HepG2 (cell line): ENCODE measurements around the gene KDM5A. TPM values are rescaled to one million over a fixed set of nuclear protein-coding genes. Genes with fewer than 3 reads are reported as not detected.
A peak's percentile ranks its signal among the peaks of the same experiment; 100 is the strongest.

Source experiments
- BCL6 ChIP-seq: IDR thresholded peaks from 2 replicates; pipeline ENCODE4 v1.6.1; 2016; ENCODE audit warnings: missing genetic modification reagents, missing compliant biosample characterization
- CAMTA2 ChIP-seq: sonication (generic); formaldehyde crosslinking; IDR thresholded peaks from 2 replicates; pipeline ENCODE4 v1.4.0; 2020; ENCODE audit warnings: mild to moderate bottlenecking, missing genetic modification reagents, borderline replicate concordance
- DMAP1 ChIP-seq: IDR thresholded peaks from 2 replicates; pipeline ENCODE4 v1.6.1; 2016
- DNMT1 ChIP-seq: sonication (generic); formaldehyde crosslinking; IDR thresholded peaks from 2 replicates; pipeline ENCODE4 v1.5.1; 2020; ENCODE audit warnings: mild to moderate bottlenecking, missing genetic modification reagents
- DR1 ChIP-seq: sonication (generic); formaldehyde crosslinking; IDR thresholded peaks from 2 replicates; pipeline ENCODE4 v1.8.0; 2021; ENCODE audit warnings: mild to moderate bottlenecking, missing genetic modification reagents, inconsistent platforms
- FOXJ3 ChIP-seq: sonication (generic); formaldehyde crosslinking; IDR thresholded peaks from 2 replicates; pipeline ENCODE4 v1.4.0; 2020; ENCODE audit warnings: missing genetic modification reagents, mild to moderate bottlenecking, borderline replicate concordance
- HNRNPH1 ChIP-seq: fragments of 200-400 bp; formaldehyde crosslinking; optimal IDR thresholded peaks from 2 replicates; pipeline ENCODE3; 2017; ENCODE audit warnings: mild to moderate bottlenecking, low read depth, low read length
- IRF2 ChIP-seq: IDR thresholded peaks from 2 replicates; pipeline ENCODE4 v1.6.1; 2018; ENCODE audit warnings: missing genetic modification reagents, missing compliant biosample characterization
- JDP2 ChIP-seq: sonication (generic); formaldehyde crosslinking; IDR thresholded peaks from 2 replicates; pipeline ENCODE4 v1.8.1; 2022; ENCODE audit warnings: missing genetic modification reagents, borderline replicate concordance
- KDM3A ChIP-seq: IDR thresholded peaks from 2 replicates; pipeline ENCODE4 v1.6.1; 2018; ENCODE audit warnings: low read depth, missing compliant biosample characterization
- KLF6 ChIP-seq: IDR thresholded peaks from 2 replicates; pipeline ENCODE4 v1.8.0; 2016; ENCODE audit warnings: missing biosample characterization, missing genetic modification reagents
- MXD1 ChIP-seq: sonication (generic); formaldehyde crosslinking; IDR thresholded peaks from 2 replicates; pipeline ENCODE4 v1.4.0; 2020; ENCODE audit warnings: mild to moderate bottlenecking, missing genetic modification reagents
- NPAS2 ChIP-seq: sonication (generic); formaldehyde crosslinking; IDR thresholded peaks from 2 replicates; pipeline ENCODE4 v1.8.0; 2022; ENCODE audit warnings: mild to moderate bottlenecking, missing genetic modification reagents, borderline replicate concordance
- NR2F6 ChIP-seq, 2 experiments: IDR thresholded peaks; 2 replicates each; pipeline ENCODE4 v1.6.1; 2016; ENCODE audit warnings: antibody characterized with exemption in 1 of 2, mild to moderate bottlenecking in 1 of 2
- RBM22 ChIP-seq: fragments of 200-400 bp; formaldehyde crosslinking; optimal IDR thresholded peaks from 2 replicates; pipeline ENCODE3; 2017; ENCODE audit warnings: mild to moderate bottlenecking, low read length, moderate library complexity
- SMARCC2 ChIP-seq: fragments of 450-650 bp; IDR thresholded peaks from 2 replicates; pipeline ENCODE4 v1.6.1; 2017; ENCODE audit warnings: antibody characterized with exemption, mild to moderate bottlenecking
- SP4 ChIP-seq: sonication (generic); formaldehyde crosslinking; IDR thresholded peaks from 2 replicates; pipeline ENCODE4 v1.8.1; 2023; ENCODE audit warnings: mild to moderate bottlenecking, missing genetic modification reagents
- TOPORS ChIP-seq: sonication (generic); formaldehyde crosslinking; IDR thresholded peaks from 2 replicates; pipeline ENCODE4 v1.8.0; 2023; ENCODE audit warnings: mild to moderate bottlenecking, missing genetic modification reagents
- ZNF180 ChIP-seq: sonication (generic); formaldehyde crosslinking; IDR thresholded peaks from 2 replicates; pipeline ENCODE4 v1.4.0; 2020; ENCODE audit warnings: low read depth, missing genetic modification reagents, borderline replicate concordance
- ZNF33A ChIP-seq: sonication (generic); formaldehyde crosslinking; IDR thresholded peaks from 2 replicates; pipeline ENCODE4 v1.5.1; 2020; ENCODE audit warnings: missing genetic modification reagents, mild to moderate bottlenecking, moderate library complexity, borderline replicate concordance
- ZNF33B ChIP-seq: sonication (generic); formaldehyde crosslinking; IDR thresholded peaks from 2 replicates; pipeline ENCODE4 v1.5.1; 2020; ENCODE audit warnings: mild to moderate bottlenecking, missing genetic modification reagents
- ZNF362 ChIP-seq: sonication (generic); formaldehyde crosslinking; IDR thresholded peaks from 2 replicates; pipeline ENCODE4 v1.4.0; 2020; ENCODE audit warnings: missing genetic modification reagents, mild to moderate bottlenecking, borderline replicate concordance
- polyA plus RNA-seq, 8 experiments: library from polyadenylated mRNA; depleted of rRNA in 3 of 8; stranded (reverse) in 7 of 8; unstranded in 1 of 8; fragments of >200 nt; fragmentation: Illumina TruSeq in 4 of 8; extraction: Trizol in 4 of 8; gene quantifications; 2 replicates each; pipeline versions ENCODE4 v1.2.1 to v1.2.3, GENCODE V29; 2011 to 2016; ENCODE audit warnings: low read depth in 4 of 8, missing spikeins in 1 of 8, mixed read lengths in 1 of 8; ENCODE audit not compliant: insufficient read depth in 1 of 8
- total RNA-seq, 5 experiments: library from RNA; depleted of rRNA; stranded (reverse); fragments of >200 nt; fragmentation: Illumina TruSeq; extraction: Trizol; gene quantifications; 2 replicates each; pipeline ENCODE4 v1.2.3, GENCODE V29; 2016; ENCODE audit warnings: low read depth in 1 of 5
- TF ChIP-seq, protein P1 (sequence below): sonication (generic); formaldehyde crosslinking; IDR thresholded peaks from 2 replicates; pipeline ENCODE4 v1.4.0; 2020; ENCODE audit warnings: mild to moderate bottlenecking, low read depth, missing genetic modification reagents
- TF ChIP-seq, protein P2 (sequence below): sonication (generic); formaldehyde crosslinking; IDR thresholded peaks from 2 replicates; pipeline ENCODE4 v1.4.0; 2020; ENCODE audit warnings: mild to moderate bottlenecking, missing genetic modification reagents, borderline replicate concordance
- TF ChIP-seq, protein P3 (sequence below): sonication (generic); formaldehyde crosslinking; IDR thresholded peaks from 2 replicates; pipeline ENCODE4 v1.5.1; 2020; ENCODE audit warnings: missing genetic modification reagents, mild to moderate bottlenecking, borderline replicate concordance

Gene KDM5A
- total and polyA plus RNA-seq, 2 of the 13 experiments (the other 11 are each of a cell fraction or from before 2014, with no cell fraction given): 12.0 to 29.2 TPM

- no peak for TF ChIP-seq JDP2 (CRISPR knock-in tag)
- TF ChIP-seq IRF2 (CRISPR knock-in tag): peak; percentile 56
- TF ChIP-seq ZNF33A (CRISPR knock-in tag): no peak
- TF ChIP-seq KDM3A (CRISPR knock-in tag): peak; percentile 62; the same call in 1 of the 2 replicates
- TF ChIP-seq, protein P1, sequence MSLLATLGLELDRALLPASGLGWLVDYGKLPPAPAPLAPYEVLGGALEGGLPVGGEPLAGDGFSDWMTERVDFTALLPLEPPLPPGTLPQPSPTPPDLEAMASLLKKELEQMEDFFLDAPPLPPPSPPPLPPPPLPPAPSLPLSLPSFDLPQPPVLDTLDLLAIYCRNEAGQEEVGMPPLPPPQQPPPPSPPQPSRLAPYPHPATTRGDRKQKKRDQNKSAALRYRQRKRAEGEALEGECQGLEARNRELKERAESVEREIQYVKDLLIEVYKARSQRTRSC (CRISPR knock-in tag): no peak
- TF ChIP-seq CAMTA2 (CRISPR knock-in tag): peak; percentile 86; the same call in 1 of the 2 replicates
- peak; percentile 36; the same call in 1 of the 2 replicates for TF ChIP-seq ZNF33B (CRISPR knock-in tag)
- peak; percentile 88 for TF ChIP-seq SP4 (CRISPR knock-in tag)
- peak; percentile 49; the same call in 1 of the 2 replicates for TF ChIP-seq NR2F6 (IDR thresholded peaks at IDR 0.05)
- TF ChIP-seq NR2F6 (CRISPR knock-in tag; IDR thresholded peaks at IDR 0.05): peak; percentile 59; the same call in 1 of the 2 replicates
- peak; percentile 48; the same call in 1 of the 2 replicates for TF ChIP-seq MXD1
- TF ChIP-seq NPAS2 (CRISPR knock-in tag): no peak
- TF ChIP-seq, protein P2, sequence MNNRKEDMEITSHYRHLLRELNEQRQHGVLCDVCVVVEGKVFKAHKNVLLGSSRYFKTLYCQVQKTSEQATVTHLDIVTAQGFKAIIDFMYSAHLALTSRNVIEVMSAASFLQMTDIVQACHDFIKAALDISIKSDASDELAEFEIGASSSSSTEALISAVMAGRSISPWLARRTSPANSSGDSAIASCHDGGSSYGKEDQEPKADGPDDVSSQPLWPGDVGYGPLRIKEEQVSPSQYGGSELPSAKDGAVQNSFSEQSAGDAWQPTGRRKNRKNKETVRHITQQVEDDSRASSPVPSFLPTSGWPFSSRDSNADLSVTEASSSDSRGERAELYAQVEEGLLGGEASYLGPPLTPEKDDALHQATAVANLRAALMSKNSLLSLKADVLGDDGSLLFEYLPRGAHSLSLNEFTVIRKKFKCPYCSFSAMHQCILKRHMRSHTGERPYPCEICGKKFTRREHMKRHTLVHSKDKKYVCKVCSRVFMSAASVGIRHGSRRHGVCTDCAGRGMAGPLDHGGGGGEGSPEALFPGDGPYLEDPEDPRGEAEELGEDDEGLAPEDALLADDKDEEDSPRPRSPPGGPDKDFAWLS (CRISPR knock-in tag): no peak
- TF ChIP-seq ZNF180: no peak
- TF ChIP-seq, protein P3, sequence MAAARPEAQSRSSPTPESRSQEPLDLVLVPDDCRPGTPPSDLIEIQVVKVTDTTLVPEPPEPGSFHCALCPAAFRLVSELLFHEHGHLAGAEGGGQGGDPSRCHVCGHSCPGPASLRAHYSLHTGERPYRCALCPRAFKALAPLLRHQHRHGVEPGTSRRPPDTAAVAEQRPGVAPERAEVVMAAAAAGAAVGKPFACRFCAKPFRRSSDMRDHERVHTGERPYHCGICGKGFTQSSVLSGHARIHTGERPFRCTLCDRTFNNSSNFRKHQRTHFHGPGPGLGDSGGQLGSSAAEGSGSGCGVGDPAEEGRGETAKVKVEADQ: peak; percentile 43; the same call in 1 of the 2 replicates
- no peak; the same call in 1 of the 2 replicates for TF ChIP-seq KLF6 (CRISPR knock-in tag)
- no peak for TF ChIP-seq RBM22
- peak; percentile 65; the same call in 1 of the 2 replicates for TF ChIP-seq DR1
- no peak for TF ChIP-seq ZNF362
- TF ChIP-seq SMARCC2: no peak
- TF ChIP-seq TOPORS: peak; percentile 78; the same call in 1 of the 2 replicates
- TF ChIP-seq BCL6: peak; percentile 15; the same call in 1 of the 2 replicates
- no peak for TF ChIP-seq HNRNPH1
- no peak for TF ChIP-seq FOXJ3
- TF ChIP-seq DNMT1: no peak
- TF ChIP-seq DMAP1: peak; percentile 97
Observed at GRCh38 chr12:389142-390096, at the start of gene KDM5A (continued).
